Stimulated activated CD4-positive, alpha-beta T cell treated with anti-CD3 and anti-CD28 coated beads, Interleukin-2, amount 100 ng/mL, for 24 hours (primary cell): ENCODE results near the gene PLD3.

ENCODE experiments used
- DNase-seq, 2 donors: peaks; one replicate each; pipeline ENCODE4 v3.0.0-alpha.2; 2020

Gene PLD3

GRCh38 chr19:40416918-40417642 lies 68.6 kb downstream of the PLD3 start:
- DNase-seq: no peak

GRCh38 chr19:40417643-40417981 lies 69.1 kb downstream of the PLD3 start:
- no peak for DNase-seq

DNA sequence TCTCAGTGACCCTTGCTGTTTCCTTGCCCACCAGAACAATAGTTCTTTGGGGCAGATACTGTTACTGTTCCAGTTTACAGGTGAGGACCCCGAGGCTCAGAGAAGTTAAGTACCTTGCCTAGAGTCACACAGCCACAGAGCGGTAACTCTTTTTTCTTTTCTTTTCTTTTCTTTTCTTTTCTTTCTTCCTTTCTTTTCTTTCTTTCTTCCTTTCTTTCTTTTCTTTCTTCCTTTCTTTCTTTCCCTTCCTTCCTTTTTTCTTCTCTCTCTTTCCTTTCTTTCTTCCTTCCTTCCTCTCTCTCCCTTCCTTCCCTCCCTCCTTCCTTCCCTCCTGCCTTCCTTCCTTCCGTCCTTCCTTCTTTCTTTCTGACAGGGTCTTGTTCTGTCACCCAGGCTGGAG lies 69.5 kb downstream of the PLD3 start:
- no peak for DNase-seq

DNA sequence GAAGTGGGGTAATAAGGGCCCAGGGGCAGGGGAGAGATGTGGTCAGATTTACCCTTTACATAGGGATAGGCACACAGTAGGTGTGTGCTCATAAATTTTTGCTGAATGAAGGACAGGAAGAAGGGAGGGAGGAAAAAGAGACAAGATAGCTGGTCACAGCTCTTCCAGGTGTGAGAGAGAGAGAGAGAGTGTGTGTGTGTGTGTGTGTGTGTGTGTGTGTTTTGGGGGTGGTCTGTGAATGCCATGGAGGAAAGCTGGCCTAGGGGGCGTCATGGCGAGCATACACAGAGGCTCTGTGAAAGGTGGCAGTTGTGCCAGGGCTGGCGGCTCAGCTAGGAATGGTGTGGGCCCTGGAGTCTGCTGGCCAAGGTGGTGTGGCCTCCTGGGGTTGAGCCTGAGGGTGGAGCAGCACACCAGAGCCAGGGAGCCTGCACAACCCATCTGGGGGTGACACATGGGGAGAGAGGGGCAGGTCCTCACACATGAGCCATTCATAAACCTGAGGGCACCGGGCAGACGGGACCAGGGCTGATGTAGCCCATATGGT lies 70.6 kb downstream of the PLD3 start:
- no peak for DNase-seq

DNA sequence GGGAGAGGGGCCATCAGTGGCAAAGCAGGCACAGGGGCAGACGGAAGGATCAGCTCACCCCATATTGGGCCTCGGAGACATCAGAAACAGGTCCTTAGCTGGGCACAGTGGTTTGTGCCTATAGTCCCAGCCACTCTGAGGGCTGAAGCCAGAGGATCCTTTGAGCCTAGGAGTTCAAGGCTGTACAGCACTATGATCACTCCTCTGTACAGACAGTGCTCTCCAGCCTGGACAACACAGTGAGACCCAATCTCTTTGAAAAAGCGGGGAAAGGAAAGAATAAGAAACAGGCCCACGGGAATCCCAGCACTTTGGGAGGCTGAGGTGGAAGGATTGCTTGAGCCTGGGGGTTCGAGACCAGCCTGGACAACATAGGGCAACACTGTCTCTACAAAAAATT lies 71.3 kb downstream of the PLD3 start:
- no peak for DNase-seq

GRCh38 chr19:40420451-40420765 lies 71.9 kb downstream of the PLD3 start:
- no peak for DNase-seq

DNA sequence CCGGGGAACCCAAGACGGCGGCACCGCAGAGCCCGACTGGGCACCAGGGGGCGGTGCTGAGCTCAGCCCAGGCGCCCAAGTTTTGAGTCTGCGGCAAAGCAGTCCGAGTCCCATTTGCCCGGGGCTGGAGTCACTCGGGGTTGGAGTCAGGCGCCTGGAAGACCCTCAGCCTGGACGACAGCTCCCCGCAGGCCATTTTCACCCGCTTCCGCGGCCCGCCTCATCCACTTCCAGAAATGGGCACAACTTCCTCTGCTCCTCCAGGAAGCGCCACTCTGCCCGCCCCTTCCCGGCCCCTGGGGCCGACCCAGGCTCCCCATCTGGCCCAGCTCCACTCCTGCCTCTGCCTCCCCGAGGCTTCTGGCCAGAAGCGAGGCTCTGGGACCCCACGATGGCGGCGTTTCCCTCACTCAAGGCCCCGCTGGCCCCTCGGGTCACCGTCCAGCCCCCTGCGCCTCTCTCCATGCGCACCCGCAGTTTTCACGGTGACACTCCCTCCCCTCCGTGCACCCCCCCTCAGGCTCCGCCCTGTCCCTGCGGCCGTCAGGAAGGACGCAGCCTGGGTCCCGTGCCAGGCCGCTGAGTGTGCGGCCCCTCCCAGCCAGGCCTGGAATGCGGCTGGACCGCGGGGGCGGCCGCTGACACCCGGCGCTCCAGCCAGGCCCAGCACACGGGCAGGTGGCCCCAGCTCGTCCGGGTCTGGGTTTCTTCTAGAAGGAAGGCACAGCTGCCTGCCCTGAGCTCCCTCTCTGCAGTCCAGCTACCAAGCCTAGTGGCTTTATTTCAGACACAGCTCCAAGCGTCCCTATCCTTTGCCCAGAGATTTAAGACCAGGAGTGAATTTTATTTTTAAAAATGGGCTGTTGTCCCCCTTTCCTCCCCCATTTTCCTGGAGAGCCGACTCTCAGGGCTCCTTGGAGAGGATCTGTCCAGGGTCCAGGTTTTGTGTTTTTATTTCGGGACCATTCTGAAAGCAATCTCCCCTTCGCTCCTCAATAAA lies 72.6 kb downstream of the PLD3 start:
- peak; percentile 77 to 81 for DNase-seq

DNA sequence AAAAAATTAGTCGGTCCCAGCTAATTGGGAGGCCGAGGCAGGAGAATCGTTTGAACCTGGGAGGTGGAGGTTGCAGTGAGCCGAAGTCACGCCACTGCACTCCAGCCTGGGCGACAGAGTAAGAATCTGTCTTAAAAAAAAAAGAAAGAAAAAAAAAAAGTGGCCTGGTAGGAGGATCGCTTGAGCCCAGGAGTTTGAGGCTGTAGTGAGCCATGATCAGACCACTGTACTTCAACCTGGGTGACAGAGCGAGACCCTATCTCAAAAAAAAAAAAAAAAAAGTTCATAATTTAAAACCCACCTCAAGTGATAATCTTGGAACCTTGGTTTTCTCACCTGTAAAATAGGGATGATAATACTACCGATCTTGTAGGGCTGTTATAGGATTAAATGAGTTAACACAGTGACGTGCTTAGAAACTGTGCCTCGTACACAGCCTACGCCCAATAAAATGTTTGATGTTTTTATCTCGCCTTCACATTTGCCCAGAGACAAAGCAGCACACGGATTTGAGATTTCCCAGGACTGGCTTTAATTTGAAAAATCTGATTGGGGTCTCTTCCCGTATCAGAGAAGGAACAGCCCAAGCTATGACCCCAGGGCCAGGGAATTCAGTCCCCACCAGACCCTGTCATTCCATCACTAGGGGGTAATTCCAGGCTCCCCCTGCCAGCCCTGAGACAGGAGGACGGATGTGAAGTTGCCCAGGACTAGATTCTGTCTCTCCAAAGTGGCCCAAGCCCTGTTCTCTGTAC lies 73.7 kb downstream of the PLD3 start:
- DNase-seq: no peak

- DNase-seq: no peak
These were observed 74.5 kb downstream of the PLD3 start for GRCh38 chr19:40422748-40423566.

- no peak for DNase-seq
These were observed 75.4 kb downstream of the PLD3 start for GRCh38 chr19:40423938-40424337.

DNA sequence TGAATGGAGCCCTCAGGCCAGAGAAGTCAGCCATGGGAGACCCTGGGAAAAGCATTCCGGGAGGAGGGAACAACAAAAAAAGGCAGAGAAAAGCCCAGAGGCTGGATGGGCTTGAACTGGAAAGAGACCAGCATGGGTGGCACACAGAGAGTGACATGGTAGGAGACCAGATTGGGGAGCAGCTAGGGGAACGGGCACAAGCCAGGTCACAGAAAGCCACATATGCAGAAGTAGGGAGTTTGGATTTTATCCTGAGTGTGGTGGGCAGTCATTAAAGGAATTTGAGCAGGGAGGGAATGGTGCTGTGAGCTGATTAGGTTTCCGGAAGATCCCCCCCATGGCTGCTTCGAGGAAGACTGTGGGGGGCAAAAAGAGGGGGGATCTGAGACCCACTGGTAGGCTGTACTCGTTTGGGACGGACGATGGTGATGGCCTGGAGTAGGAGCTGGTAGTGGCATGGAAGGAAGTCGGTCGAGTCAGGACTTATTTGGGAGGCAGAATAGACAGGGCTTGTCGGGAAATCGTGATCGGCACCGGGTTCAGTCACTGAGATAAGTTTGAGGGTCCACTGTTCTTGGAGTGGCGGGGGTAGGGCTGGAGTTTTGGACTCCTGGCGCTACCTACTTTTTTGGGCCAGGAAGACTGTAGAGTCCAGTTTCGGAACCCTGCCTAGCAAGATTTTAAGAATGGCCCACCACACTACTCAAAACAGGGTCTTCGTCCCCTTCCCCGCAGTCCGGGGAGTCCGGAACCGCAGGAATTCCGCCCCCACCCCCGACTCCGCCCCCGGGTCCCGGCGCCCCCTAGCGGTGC lies 76.3 kb downstream of the PLD3 start:
- peak; percentile 19 to 35 for DNase-seq

- DNase-seq: peak; percentile 100
These were observed 77.2 kb downstream of the PLD3 start, which contains the start of gene SERTAD1 for GRCh38 chr19:40425450-40426287. Gene SERTAD1, minus strand, starts transcription at chr19:40425992. Its CDS starts 2,446 bp downstream, at chr19:40423546.
